Breast epithelium (tissue), 3 donors: ENCODE results near the gene NOD2.

ENCODE experiments used
- CTCF ChIP-seq, 3 donors: fragments of 450-650 bp; IDR thresholded peaks; one replicate each; pipeline ENCODE4 v1.5.1; 2016 to 2017; ENCODE audit warnings: antibody characterized with exemption in 3 of 3, mild to moderate bottlenecking in 3 of 3, moderate library complexity in 3 of 3
- POLR2A ChIP-seq: fragments of 450-650 bp; IDR thresholded peaks from one replicate; pipeline ENCODE4 v1.6.1; 2016; ENCODE audit warnings: antibody characterized with exemption, mild to moderate bottlenecking, moderate library complexity

- TF ChIP-seq CTCF (IDR thresholded peaks at IDR 0.05) (no peak), POLR2A (no peak)
Observed at GRCh38 chr16:50644245-50644644, 49.2 kb upstream of the NOD2 start.
